Caki2 (cell line): ENCODE data around the gene YWHAB. TPM values are rescaled to one million over a fixed set of nuclear protein-coding genes. Genes with fewer than 3 reads are reported as not detected.

Source experiments
- DNase-seq: peaks from one replicate; pipeline ENCODE4 v3.0.0-alpha.2; 2015; ENCODE audit warnings: low read depth
- in situ Hi-C: cut with HindIII; loops from 2 replicates; pipeline ENCODE4 v1.10.0; 2016; ENCODE audit warnings: low sequenced_read_pairs, low pct_unique_long_range_greater_than_20kb, mixed read lengths
- total RNA-seq: library from RNA; depleted of rRNA; stranded (reverse); fragments of >200 nt; shearing (Covaris generic); gene quantifications from 2 replicates; pipeline ENCODE4 v1.2.3, GENCODE V29; 2014; ENCODE audit warnings: low replicate concordance; rRNA removed

The YWHAB gene
- total RNA-seq, 1 experiment from 2014 or later: 115 TPM

DNA sequence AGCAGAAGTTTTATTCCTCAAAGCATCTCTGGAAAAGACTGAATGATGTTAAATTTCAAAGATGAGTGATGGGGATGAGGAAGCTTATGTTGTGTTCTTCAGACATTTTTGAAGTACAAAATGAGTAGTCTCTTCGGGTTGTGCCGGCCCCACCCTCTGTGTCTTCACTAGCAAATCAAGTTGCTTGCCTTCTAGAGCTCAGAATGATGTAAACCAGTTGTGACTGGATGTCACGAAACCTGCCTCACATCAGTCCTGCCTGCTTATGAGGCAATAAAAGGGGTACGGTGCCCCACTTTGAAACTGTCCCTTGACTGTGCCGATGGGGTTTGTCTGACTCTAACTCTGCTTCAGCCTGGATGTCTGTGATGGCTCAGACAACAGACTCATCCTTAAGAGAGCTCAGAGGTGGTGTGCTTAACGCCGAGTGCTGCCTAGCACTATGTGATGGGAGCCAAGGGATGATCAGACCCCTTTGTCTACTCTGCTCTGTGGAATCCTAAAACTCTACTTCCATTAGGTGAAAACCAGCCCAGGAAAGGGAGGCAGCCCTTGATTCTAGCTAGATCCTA lies 55.7 kb downstream of the YWHAB start:
- in situ Hi-C loops: no loop called here
- no peak for DNase-seq

DNA sequence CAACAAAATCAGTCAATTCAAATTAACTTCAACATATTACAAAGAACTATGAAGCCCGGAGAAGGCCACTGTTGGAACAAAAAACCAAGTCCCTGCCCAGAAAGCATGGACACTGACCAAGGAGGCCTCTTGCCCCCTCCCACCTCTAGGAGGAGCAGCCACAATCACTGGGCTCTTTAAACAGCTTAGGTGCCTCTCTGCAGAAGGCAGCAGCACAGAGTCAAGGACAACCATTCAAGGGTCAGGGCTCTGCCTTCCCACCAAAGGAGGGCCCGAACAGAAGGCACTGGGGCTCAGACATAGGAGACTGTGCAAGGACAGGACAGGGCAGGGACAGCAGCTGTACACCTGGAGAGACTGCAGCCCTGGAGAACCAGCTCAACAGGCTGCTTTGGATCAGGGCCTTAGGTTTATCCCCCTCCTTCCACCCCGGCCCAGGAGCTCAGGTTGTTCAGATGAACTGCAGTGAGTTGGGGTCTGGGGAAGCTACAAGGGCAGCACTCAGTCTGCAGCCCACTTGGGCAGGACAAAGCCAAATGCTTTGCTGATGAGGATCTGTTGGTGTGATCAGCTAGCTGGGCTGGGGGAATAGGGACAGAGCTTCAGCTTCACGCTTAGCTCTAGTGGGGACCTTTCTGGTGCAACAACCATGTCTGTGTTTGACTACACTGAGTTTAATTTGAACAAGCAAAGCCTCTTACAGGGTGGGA lies 56.9 kb downstream of the YWHAB start:
- no peak for DNase-seq
- in situ Hi-C loops: no loop called here

DNA sequence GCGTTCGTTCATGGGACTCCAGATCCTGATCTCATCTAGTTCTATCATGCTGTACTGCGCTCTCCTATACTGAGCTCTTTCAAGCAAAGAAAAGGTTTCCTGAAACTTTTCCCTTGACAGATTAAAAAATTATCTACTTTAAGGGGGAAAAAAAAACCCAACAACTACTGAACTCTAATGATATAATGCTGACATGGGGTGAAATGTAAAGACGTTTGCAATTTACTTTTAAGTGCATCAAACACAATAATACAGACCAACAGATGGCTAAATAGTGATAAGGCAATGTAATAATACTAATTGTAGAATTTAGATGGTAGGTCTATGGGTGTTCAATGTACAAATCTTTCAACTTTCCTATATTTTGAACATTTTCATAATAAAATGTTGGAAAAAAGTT lies 58.3 kb downstream of the YWHAB start:
- no peak for DNase-seq
- in situ Hi-C loops: no loop called here

DNA sequence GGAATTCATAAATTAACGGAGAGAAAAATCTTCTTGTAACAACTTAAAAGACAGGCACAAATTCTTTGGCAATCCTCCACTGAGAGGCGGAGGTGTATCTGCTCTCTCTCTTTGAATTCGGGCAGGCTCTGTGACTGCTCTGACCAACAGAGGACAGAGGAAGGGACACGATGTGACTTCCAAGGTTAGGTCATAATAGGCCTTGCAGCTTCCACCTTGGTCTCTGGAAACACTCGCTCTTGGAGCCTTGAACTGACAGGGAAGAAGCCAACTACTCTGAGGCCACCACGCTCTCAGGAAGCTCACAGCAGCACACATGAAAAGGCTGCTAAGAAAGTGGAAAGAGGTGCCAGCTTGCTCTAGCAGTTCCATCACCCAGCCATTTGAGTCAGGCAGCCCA lies 59.8 kb downstream of the YWHAB start:
- in situ Hi-C loops: no loop called here
- DNase-seq: no peak

DNA sequence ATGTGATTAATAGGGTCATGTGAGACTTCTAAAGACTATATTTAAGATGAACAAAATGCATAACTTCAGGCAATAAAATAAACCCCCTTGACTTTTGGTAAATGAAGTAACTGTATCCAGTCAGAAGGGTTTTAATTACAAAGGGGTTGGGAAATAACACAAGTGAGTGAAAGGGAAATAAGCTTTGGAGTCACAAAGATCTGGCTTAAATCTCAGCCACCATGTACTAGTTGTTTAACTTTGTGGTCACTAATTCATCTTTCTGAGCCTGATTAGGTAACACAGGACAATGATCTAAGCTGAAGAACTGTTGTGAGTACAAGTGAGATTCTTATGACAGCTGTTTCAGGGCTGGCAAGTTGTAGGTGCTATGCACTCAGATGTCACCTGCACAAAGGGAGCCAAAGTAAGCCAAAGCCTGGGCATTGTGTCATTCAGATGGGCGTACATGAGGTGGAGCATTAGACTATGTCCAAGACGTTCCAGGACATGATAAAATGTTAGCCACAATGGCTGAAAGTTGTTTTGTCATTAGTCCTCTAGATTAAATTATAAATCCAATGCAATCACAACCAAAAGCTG lies 60.9 kb downstream of the YWHAB start:
- no peak for DNase-seq
- in situ Hi-C loops: no loop called here

DNA sequence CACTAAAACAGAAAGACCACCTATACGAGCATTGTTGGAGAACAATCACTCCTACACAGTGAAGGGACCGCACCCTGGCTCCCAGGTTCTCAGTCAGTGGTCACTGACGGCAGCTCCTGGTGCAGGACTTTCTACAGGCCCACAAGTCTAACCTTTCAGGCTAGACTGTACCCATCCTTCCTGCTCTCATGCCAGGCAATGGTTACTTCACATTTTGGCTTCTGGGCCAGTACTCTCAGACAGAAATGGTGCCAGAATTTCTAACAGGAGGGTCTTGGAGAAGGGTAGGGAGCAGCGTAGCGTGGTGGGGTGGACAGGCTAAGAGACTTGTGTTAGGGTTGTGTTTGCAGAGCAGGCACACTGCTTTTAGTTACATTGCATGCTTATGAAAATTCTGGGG lies 62.6 kb downstream of the YWHAB start:
- in situ Hi-C loops: no loop called here

DNA sequence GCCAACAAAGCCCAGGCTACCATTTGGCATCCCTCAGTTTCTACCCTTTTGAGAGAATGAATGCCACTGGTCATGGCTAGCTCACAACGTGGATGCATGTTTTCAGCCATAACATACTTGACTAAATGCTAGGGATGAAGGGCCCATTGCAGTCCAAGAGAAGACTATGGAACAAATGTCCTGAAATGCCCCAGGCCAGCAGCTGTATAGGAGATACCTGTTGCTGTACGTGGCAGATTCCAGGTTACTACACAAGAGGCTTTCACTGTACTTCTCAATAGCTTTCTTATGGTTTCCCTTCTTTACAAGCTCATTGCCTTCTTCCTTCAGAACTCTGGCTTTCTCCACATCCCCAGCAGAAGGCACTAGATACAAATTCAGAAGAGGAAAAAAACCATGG lies 63.0 kb downstream of the YWHAB start:
- in situ Hi-C loops: no loop called here
- DNase-seq: no peak

More for the DNA sequence above, 62.6 kb downstream of the YWHAB start:
- DNase-seq: no peak

DNA sequence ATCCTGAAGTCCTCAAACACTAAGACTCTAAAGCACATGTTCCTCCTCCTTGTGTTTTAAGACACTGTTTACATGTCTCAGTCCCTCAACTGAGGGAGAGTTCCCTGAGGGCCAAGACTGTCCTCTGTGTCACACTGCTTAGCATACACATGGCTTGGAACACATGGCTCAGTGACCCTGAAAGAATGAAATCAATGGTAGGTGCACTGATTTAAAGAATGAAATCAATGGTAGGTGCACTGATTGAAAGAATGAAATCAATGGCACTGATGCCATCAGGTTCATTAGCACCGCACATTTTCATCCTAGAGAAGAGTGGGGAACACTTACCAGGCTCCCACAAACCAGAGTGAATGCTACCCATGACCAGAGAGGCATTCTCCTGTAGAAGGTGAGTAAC lies 64.9 kb downstream of the YWHAB start:
- no peak for DNase-seq
- in situ Hi-C loops: no loop called here

DNA sequence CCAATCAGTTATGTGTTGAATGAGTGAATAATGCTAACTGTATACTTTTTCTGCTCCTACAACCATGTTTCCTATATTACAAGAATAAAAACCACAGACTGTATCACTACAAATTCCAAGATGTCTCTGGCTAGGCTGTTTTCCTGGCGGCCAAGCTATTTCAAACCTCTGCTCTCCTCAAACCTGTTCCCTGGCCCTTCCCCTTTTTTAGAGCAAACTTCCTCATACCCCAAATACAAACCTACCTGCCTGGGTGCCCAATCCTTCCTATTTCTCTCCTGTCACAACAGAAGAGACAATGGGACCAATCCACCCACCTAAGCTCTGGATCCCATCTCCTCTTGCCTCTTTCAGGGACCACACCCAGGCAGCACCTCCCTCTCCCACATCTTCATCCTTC lies 67.2 kb downstream of the YWHAB start:
- in situ Hi-C loops: no loop called here
- no peak for DNase-seq

DNA sequence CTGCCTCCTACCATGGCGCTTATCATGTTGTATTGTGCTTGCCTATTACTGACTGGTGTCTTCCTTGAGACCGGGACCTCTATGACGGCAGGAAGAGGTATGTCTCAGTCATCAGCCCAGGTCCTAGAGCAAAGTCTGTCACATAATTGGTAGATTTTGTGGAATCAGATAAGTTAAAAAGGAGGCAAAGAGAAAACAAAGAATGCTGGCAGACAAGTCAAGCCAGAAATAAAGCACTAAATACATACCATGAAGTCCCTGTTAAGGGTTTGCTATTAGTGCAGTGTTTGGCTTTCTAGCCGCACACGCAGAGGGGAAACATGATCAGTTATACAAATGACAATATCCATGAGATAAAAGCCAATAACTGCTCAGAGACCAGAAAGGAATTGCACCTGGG lies 68.7 kb downstream of the YWHAB start:
- no peak for DNase-seq
- in situ Hi-C loops: no loop called here

DNA sequence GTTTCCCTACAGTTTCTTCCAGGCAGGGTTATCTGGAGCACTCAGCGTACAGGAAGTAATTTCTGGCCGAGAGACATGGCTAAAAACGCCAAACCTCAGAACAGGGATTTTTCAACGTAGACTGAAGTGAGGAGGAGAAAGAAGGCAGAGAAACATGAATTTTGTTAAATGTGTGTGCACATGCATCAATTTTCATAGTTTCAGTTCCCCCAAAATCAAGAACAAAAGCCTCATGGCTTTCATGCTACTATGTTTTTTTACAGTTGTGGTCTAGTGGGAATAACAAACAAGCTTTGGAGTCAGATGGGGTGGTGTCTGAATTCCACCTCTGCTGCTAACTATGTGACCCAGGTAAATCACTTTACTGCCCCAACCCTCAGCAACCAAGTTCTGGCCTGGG lies 69.8 kb downstream of the YWHAB start:
- in situ Hi-C loops: no loop called here

DNA sequence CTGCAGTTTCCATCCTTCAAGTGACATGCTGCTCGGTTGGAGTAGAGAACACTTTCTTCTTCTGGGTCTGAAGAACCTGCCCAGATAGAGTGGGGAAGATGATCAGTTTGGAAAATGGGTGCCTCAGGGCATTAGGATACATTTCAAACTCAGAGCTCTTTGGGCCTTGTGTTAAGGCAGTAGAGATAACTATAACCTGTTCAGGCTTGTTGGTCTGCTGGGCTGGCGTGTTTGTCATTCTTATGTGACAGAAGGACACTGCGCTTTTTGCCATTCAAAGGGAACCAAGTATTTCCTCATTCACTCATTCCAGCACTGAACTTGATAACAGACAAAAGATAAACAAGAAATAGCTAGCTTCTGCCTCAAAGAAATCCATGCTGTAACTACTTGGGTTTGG lies 70.9 kb downstream of the YWHAB start:
- DNase-seq: no peak
- in situ Hi-C loops: no loop called here

More for the DNA sequence above, 69.8 kb downstream of the YWHAB start:
- no peak for DNase-seq

Other genes with a start within 250 kb of the YWHAB start
- gene ADA, start 234.0 kb upstream of the YWHAB start, total RNA-seq: 33.6 and 102 TPM in 2 replicates
- 39.7 and 55.7 TPM in 2 replicates for gene CCN5, start 170.3 kb upstream of the YWHAB start, total RNA-seq
- not detected in 2 replicates for gene KCNK15, start 139.8 kb upstream of the YWHAB start, total RNA-seq
- not detected in 2 replicates for gene RIMS4, start 75.2 kb upstream of the YWHAB start, total RNA-seq
- gene PABPC1L, start 24.4 kb downstream of the YWHAB start, total RNA-seq: 6.1 and 10.3 TPM in 2 replicates
- 42.3 and 48.0 TPM in 2 replicates for gene TOMM34, start 74.7 kb downstream of the YWHAB start, total RNA-seq
- gene STK4, start 80.8 kb downstream of the YWHAB start, total RNA-seq: 4.2 and 6.9 TPM in 2 replicates
- not detected in 2 replicates for gene KCNS1, start 215.4 kb downstream of the YWHAB start, total RNA-seq
- gene WFDC5, start 229.5 kb downstream of the YWHAB start, total RNA-seq: not detected in 2 replicates
- gene WFDC12, start 238.8 kb downstream of the YWHAB start, total RNA-seq: not detected in 2 replicates